Mesenchymal stem cell (in vitro differentiated cells and primary cell): ENCODE results near the gene SLC9A8.

ENCODE experiments used
- DNase-seq: peaks from one replicate; pipeline ENCODE4 v3.0.0-alpha.2; 2013
- H2AFZ ChIP-seq: one replicate; pipeline ENCODE4 v1.6.1; 2013; ENCODE audit warnings: low read depth, mild to moderate bottlenecking, control low read depth, inconsistent platforms, low read length, moderate library complexity
- H2AK5ac ChIP-seq: 2 replicates; pipeline ENCODE4 v1.6.1; 2013; ENCODE audit warnings: low read length, moderate library complexity, mild to moderate bottlenecking, inconsistent platforms; ENCODE audit not compliant: severe bottlenecking
- H2BK120ac ChIP-seq: one replicate; pipeline ENCODE4 v1.6.1; 2013; ENCODE audit warnings: low read depth, mild to moderate bottlenecking, inconsistent platforms, low read length, moderate library complexity
- H2BK12ac ChIP-seq, 2 experiments: one replicate each; pipeline ENCODE4 v1.6.1; 2013; ENCODE audit warnings: inconsistent platforms in 2 of 2, low read length in 2 of 2, mild to moderate bottlenecking in 2 of 2, moderate library complexity in 2 of 2, control low read depth in 1 of 2
- H2BK15ac ChIP-seq: one replicate; pipeline ENCODE4 v1.6.1; 2013; ENCODE audit warnings: mild to moderate bottlenecking, low read depth, inconsistent platforms; ENCODE audit not compliant: poor library complexity, severe bottlenecking
- H2BK5ac ChIP-seq: 2 replicates; pipeline ENCODE4 v1.6.1; 2013; ENCODE audit warnings: low read depth, mild to moderate bottlenecking, low read length, control low read depth, inconsistent platforms; ENCODE audit not compliant: poor library complexity, severe bottlenecking
- H3K14ac ChIP-seq, 2 experiments: one replicate each; pipeline ENCODE4 v1.6.1; 2013; ENCODE audit warnings: inconsistent platforms in 2 of 2, low read length in 2 of 2, control low read depth in 1 of 2, mild to moderate bottlenecking in 1 of 2, moderate library complexity in 1 of 2
- H3K18ac ChIP-seq, 2 experiments: one replicate each; pipeline ENCODE4 v1.6.1; 2013; ENCODE audit warnings: inconsistent platforms in 2 of 2, low read length in 2 of 2, control low read depth in 1 of 2, low read depth in 1 of 2, mild to moderate bottlenecking in 1 of 2
- H3K23ac ChIP-seq, 2 experiments: one replicate each; pipeline ENCODE4 v1.6.1; 2013; ENCODE audit warnings: inconsistent platforms in 2 of 2, low read length in 2 of 2, mild to moderate bottlenecking in 2 of 2, moderate library complexity in 2 of 2, control low read depth in 1 of 2
- H3K27ac ChIP-seq: 2 replicates; pipeline ENCODE4 v1.5.1; 2013; ENCODE audit warnings: mild to moderate bottlenecking, moderate library complexity, low read length, control low read depth, inconsistent platforms; ENCODE audit not compliant: poor library complexity, severe bottlenecking
- H3K27me3 ChIP-seq, 2 experiments: 2 replicates each; pipeline versions ENCODE4 v1.6.1 to v1.7.0; 2013; ENCODE audit warnings: low read length in 2 of 2, mild to moderate bottlenecking in 2 of 2, moderate library complexity in 2 of 2, control low read depth in 1 of 2, inconsistent platforms in 1 of 2; ENCODE audit not compliant: control insufficient read depth in 1 of 2, insufficient read depth in 1 of 2
- H3K36me3 ChIP-seq, 2 experiments: 2 replicates each; pipeline versions ENCODE4 v1.6.1 to v1.7.0; 2013; ENCODE audit warnings: low read length in 2 of 2, control low read depth in 1 of 2, inconsistent platforms in 1 of 2, low read depth in 1 of 2, mild to moderate bottlenecking in 1 of 2; ENCODE audit not compliant: insufficient read depth in 2 of 2, control insufficient read depth in 1 of 2
- H3K4ac ChIP-seq, 2 experiments: one replicate each; pipeline ENCODE4 v1.6.1; 2013; ENCODE audit warnings: inconsistent platforms in 2 of 2, low read length in 2 of 2, mild to moderate bottlenecking in 2 of 2, moderate library complexity in 2 of 2, control low read depth in 1 of 2, low read depth in 1 of 2
- H3K4me1 ChIP-seq: 2 replicates; pipeline ENCODE4 v1.6.1; 2013; ENCODE audit warnings: low read depth, low read length, control low read depth; ENCODE audit not compliant: control insufficient read depth, insufficient read depth
- H3K4me2 ChIP-seq: 2 replicates; pipeline ENCODE4 v1.6.1; 2013; ENCODE audit warnings: low read length, mild to moderate bottlenecking, inconsistent platforms; ENCODE audit not compliant: poor library complexity, severe bottlenecking
- H3K4me3 ChIP-seq, 2 experiments: 2 replicates each; pipeline versions ENCODE4 v1.5.1 to v1.7.0; 2013; ENCODE audit warnings: low read length in 2 of 2, mild to moderate bottlenecking in 2 of 2, control low read depth in 1 of 2, low read depth in 1 of 2; ENCODE audit not compliant: insufficient read depth in 1 of 2
- H3K79me1 ChIP-seq: replicated peaks from 2 replicates; pipeline ENCODE4 v1.6.1; 2013; ENCODE audit warnings: mild to moderate bottlenecking, control low read depth, low read length, inconsistent platforms; ENCODE audit not compliant: poor library complexity, severe bottlenecking
- H3K9ac ChIP-seq: 2 replicates; pipeline ENCODE4 v1.7.0; 2013; ENCODE audit warnings: mild to moderate bottlenecking, low read length, moderate library complexity
- H3K9me3 ChIP-seq: 2 replicates; pipeline ENCODE4 v1.7.0; 2013; ENCODE audit warnings: mild to moderate bottlenecking, low read length; ENCODE audit not compliant: control insufficient read depth
- H4K8ac ChIP-seq: one replicate; pipeline ENCODE4 v1.6.1; 2013; ENCODE audit warnings: inconsistent platforms, mild to moderate bottlenecking, low read length, moderate library complexity
- H4K91ac ChIP-seq: one replicate; pipeline ENCODE4 v1.6.1; 2013; ENCODE audit warnings: mild to moderate bottlenecking, low read length, inconsistent platforms
- WGBS: methylation state at CpG from one replicate; pipeline ENCODE4 v1.1.7; 2013; ENCODE audit warnings: mixed read lengths; 5-methylcytosine and 5-hydroxymethylcytosine counted together

Gene SLC9A8

GRCh38 chr20:49851991-49852390 is 39.4 kb downstream of the SLC9A8 start:
- Histone ChIP-seq H2AK5ac (peak overlapping the region; percentile 20), H3K18ac (no peak overlapping the region), H2AFZ (no peak overlapping the region), H3K23ac (no peak overlapping the region), H2BK15ac (no peak overlapping the region), H4K91ac (peak overlapping the region; percentile 71), H2BK120ac (no peak overlapping the region), H3K4me3 (no peak overlapping the region), H3K36me3 (peaks cover 24 to 67% of the 10 kb centered on the region in 2 experiments), H3K27me3 (no peaks in the 10 kb centered on the region), H3K9ac (peak overlapping the region; percentile 9), H4K8ac (no peak overlapping the region), H3K14ac (no peak overlapping the region), H2BK5ac (no peak overlapping the region), H3K4me2 (no peak overlapping the region), H2BK12ac (no peak overlapping the region), H3K4me1 (peaks cover 13% of the 10 kb centered on the region), H3K79me1 (peaks cover 7% of the 10 kb centered on the region), H3K27ac (no peak overlapping the region), H3K9me3 (no peaks in the 10 kb centered on the region), H3K4ac (peak overlapping the region in 1 of 2 experiments; percentile 5)
- whole genome bisulfite sequencing = 87% methylated on average over 7 of the region's 7 CpGs
- peak; percentile 13 for DNase-seq

GRCh38 chr20:49852522-49853080 is 40.0 kb downstream of the SLC9A8 start:
- DNase-seq = no peak
- Histone ChIP-seq H3K4ac (no peak overlapping the region), H3K27ac (no peak overlapping the region), H2BK5ac (no peak overlapping the region), H2BK120ac (no peak overlapping the region), H2AFZ (no peak overlapping the region), H3K4me2 (no peak overlapping the region), H2BK15ac (no peak overlapping the region), H3K23ac (no peak overlapping the region), H2AK5ac (no peak overlapping the region), H3K4me3 (no peak overlapping the region), H3K79me1 (peaks cover 7% of the 10 kb centered on the region), H2BK12ac (no peak overlapping the region), H4K8ac (no peak overlapping the region), H4K91ac (no peak overlapping the region), H3K18ac (no peak overlapping the region), H3K36me3 (peaks cover 24 to 73% of the 10 kb centered on the region in 2 experiments), H3K14ac (no peak overlapping the region), H3K9ac (peak overlapping the region; percentile 10), H3K4me1 (peaks cover 13% of the 10 kb centered on the region), H3K9me3 (no peaks in the 10 kb centered on the region), H3K27me3 (no peaks in the 10 kb centered on the region)
- 92% methylated on average over 7 of the region's 8 CpGs for WGBS

- H2BK12ac ChIP-seq = no peak overlapping the region
- peak; percentile 91 for DNase-seq
- H3K4me1 ChIP-seq = peaks cover 13% of the 10 kb centered on the region
- no peak overlapping the region for H2AFZ ChIP-seq
- H2BK15ac ChIP-seq = no peak overlapping the region
- no peaks in the 10 kb centered on the region for H3K9me3 ChIP-seq
- no peak overlapping the region for H3K4me2 ChIP-seq
- H3K36me3 ChIP-seq = peaks cover 25 to 71% of the 10 kb centered on the region in 2 experiments
- H2BK5ac ChIP-seq = no peak overlapping the region
- 56% methylated on average over 5 of the region's 5 CpGs for WGBS
- no peak overlapping the region for H3K4me3 ChIP-seq
- peaks cover 7% of the 10 kb centered on the region for H3K79me1 ChIP-seq
- no peak overlapping the region for H3K4ac ChIP-seq
- peak overlapping the region; percentile 1 for H3K27ac ChIP-seq
- no peak overlapping the region for H3K18ac ChIP-seq
- no peak overlapping the region for H4K8ac ChIP-seq
- no peak overlapping the region for H2AK5ac ChIP-seq
- no peak overlapping the region for H3K9ac ChIP-seq
- H2BK120ac ChIP-seq = no peak overlapping the region
- H3K27me3 ChIP-seq = no peaks in the 10 kb centered on the region
- no peak overlapping the region for H4K91ac ChIP-seq
- H3K14ac ChIP-seq = no peak overlapping the region
- H3K23ac ChIP-seq = peak overlapping the region in 1 of 2 experiments; percentile 54
Measured at GRCh38 chr20:49853640-49854039, 41.0 kb downstream of the SLC9A8 start.

- H3K4me2 ChIP-seq = no peak overlapping the region
- H3K4me3 ChIP-seq = no peak overlapping the region
- no peak overlapping the region for H2BK12ac ChIP-seq
- H4K8ac ChIP-seq = no peak overlapping the region
- H2BK120ac ChIP-seq = no peak overlapping the region
- no peak overlapping the region for H3K4ac ChIP-seq
- peaks cover 13% of the 10 kb centered on the region for H3K4me1 ChIP-seq
- no peak overlapping the region for H2BK5ac ChIP-seq
- no peak overlapping the region for H3K23ac ChIP-seq
- no peaks in the 10 kb centered on the region for H3K27me3 ChIP-seq
- no peaks in the 10 kb centered on the region for H3K9me3 ChIP-seq
- 92% methylated on average over 10 of the region's 10 CpGs for WGBS
- no peak overlapping the region for H3K14ac ChIP-seq
- no peak overlapping the region for H3K27ac ChIP-seq
- H3K18ac ChIP-seq = peak overlapping the region in 1 of 2 experiments; percentile 5
- peaks cover 3% of the 10 kb centered on the region for H3K79me1 ChIP-seq
- no peak overlapping the region for H2AFZ ChIP-seq
- peaks cover 23 to 70% of the 10 kb centered on the region in 2 experiments for H3K36me3 ChIP-seq
- DNase-seq = peak; percentile 11
- peak overlapping the region; percentile 35 for H4K91ac ChIP-seq
- H2AK5ac ChIP-seq = peak overlapping the region; percentile 30
- H2BK15ac ChIP-seq = no peak overlapping the region
- H3K9ac ChIP-seq = no peak overlapping the region
Measured at GRCh38 chr20:49854190-49854875, 41.7 kb downstream of the SLC9A8 start.
